ENCODE measurements around the gene NTF4.
"Not testable (repeated sequence)": the region's sequence is repeated elsewhere in the genome, so short reads cannot be mapped to it uniquely, and the experiment has no call there.

NTF4 gene

GRCh38 chr19:49064029-49064629 lies 489 bp downstream of the NTF4 start:
- TF ChIP-seq CTCF (conservative IDR thresholded peaks at IDR 0.05; ENCODE audit: low read length): no peak
- peak overlapping the region; percentile 29 for H3K4me3 ChIP-seq (ENCODE audit: low read length)
- DNase-seq (ENCODE audit: low read depth): no peak

- DNase-seq (ENCODE audit: low read depth): no peak
- H3K4me3 ChIP-seq (ENCODE audit: low read length): no peak overlapping the region
- TF ChIP-seq CTCF (conservative IDR thresholded peaks at IDR 0.05; ENCODE audit: low read length): no peak
Observed at GRCh38 chr19:49061445-49061844, 3.2 kb downstream of the NTF4 start.

- no peak for TF ChIP-seq CTCF (conservative IDR thresholded peaks at IDR 0.05; ENCODE audit: low read length)
- no peak for DNase-seq (ENCODE audit: low read depth)
- H3K4me3 ChIP-seq (ENCODE audit: low read length): no peak overlapping the region
Observed at GRCh38 chr19:49061000-49061399, 3.6 kb downstream of the NTF4 start.

GRCh38 chr19:49059053-49059452 lies 5.6 kb downstream of the NTF4 start:
- H3K4me3 ChIP-seq (ENCODE audit: low read length): no peak overlapping the region
- no peak for TF ChIP-seq CTCF (conservative IDR thresholded peaks at IDR 0.05; ENCODE audit: low read length)
- no peak for DNase-seq (ENCODE audit: low read depth)

DNA sequence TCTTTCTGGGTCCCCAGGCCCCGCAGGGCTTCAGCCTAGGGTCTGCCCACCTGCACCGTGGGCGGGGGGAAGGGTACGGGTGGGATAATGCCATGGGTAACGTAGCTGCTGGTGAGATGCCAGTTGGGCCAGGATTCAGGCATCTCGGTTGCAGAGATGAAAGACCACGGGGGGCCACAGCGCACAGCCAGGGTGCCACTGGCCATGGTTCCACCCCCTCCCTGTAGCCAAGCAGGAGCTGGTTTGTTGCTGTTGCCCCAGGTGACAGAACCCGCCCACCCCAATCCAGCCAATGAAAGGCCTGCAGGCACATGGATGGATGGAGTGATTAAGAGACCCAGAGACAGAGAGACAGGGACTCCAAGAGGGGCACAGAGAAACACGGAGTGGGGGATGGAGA lies 6.1 kb downstream of the NTF4 start:
- H3K4me3 ChIP-seq (ENCODE audit: low read length): no peak overlapping the region
- no peak for TF ChIP-seq CTCF (conservative IDR thresholded peaks at IDR 0.05; ENCODE audit: low read length)
- DNase-seq (ENCODE audit: low read depth): peak; percentile 53

DNA sequence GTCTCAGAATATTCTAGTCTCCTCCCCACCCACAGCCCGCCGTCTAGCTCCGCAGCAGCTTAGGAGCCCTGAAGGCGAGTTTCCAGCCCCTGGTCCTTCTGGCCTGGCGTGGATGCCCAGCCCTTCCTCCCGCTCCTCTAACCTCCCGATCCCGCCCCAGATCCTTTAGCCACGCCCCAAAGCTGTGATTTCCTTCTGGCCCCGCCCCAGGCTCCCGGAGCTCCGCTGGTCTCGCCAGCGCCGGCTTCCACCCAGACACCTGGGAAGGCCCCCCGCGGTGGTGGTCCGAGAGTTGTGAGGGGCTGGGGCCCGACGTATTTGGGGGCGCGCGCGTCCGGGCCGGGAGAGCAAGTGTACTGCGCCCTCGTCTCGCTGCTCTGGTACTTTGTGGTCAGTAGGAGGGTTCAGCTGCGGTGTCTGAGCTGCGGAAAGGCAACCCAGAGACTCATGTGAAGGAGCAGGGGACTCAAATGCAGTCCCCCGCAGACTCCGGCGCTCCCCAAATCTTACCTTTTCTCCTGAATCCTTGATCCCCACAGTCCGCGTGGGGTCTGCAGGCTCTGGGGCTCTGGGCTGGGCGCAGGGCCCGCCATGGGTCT lies 6.9 kb downstream of the NTF4 start, which contains the start of gene CGB7:
Gene CGB7 (minus strand): TSS at position 114 of the 599 bp plus-strand sequence. CDS start 2,374 bp downstream, outside the sequence.
- H3K4me3 ChIP-seq (ENCODE audit: low read length): peak within 1 kb of the TSS; percentile 65
- TF ChIP-seq CTCF (conservative IDR thresholded peaks at IDR 0.05; ENCODE audit: low read length): no peak
- peak; percentile 56 for DNase-seq (ENCODE audit: low read depth)

GRCh38 chr19:49056902-49057596 lies 7.6 kb downstream of the NTF4 start:
- peak overlapping the region; percentile 65 for H3K4me3 ChIP-seq (ENCODE audit: low read length)
- not testable (repeated sequence) for DNase-seq (ENCODE audit: low read depth)
